Endothelial cell of hepatic sinusoid (primary cell): ENCODE results near the gene RTEL1.

Source experiments
- in situ Hi-C: cut with HindIII; loops from 2 replicates; pipeline ENCODE4 v1.10.0; 2017; ENCODE audit warnings: low sequenced_read_pairs

Gene RTEL1, protein sequence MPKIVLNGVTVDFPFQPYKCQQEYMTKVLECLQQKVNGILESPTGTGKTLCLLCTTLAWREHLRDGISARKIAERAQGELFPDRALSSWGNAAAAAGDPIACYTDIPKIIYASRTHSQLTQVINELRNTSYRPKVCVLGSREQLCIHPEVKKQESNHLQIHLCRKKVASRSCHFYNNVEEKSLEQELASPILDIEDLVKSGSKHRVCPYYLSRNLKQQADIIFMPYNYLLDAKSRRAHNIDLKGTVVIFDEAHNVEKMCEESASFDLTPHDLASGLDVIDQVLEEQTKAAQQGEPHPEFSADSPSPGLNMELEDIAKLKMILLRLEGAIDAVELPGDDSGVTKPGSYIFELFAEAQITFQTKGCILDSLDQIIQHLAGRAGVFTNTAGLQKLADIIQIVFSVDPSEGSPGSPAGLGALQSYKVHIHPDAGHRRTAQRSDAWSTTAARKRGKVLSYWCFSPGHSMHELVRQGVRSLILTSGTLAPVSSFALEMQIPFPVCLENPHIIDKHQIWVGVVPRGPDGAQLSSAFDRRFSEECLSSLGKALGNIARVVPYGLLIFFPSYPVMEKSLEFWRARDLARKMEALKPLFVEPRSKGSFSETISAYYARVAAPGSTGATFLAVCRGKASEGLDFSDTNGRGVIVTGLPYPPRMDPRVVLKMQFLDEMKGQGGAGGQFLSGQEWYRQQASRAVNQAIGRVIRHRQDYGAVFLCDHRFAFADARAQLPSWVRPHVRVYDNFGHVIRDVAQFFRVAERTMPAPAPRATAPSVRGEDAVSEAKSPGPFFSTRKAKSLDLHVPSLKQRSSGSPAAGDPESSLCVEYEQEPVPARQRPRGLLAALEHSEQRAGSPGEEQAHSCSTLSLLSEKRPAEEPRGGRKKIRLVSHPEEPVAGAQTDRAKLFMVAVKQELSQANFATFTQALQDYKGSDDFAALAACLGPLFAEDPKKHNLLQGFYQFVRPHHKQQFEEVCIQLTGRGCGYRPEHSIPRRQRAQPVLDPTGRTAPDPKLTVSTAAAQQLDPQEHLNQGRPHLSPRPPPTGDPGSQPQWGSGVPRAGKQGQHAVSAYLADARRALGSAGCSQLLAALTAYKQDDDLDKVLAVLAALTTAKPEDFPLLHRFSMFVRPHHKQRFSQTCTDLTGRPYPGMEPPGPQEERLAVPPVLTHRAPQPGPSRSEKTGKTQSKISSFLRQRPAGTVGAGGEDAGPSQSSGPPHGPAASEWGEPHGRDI (N-terminal part only)

GRCh38 chr20:63657937-63658748, at the start of gene RTEL1:
RTEL1 (plus strand) TSS chr20:63658312; CDS start chr20:63659403, 1,091 bp downstream.
- in situ Hi-C loops, result no loop called here

GRCh38 chr20:63610581-63611435, 47.3 kb upstream of the RTEL1 start:
- in situ Hi-C loops, result loop anchor here (5.0 kb wide), 2 partner anchors 51 to 74 kb away; partner anchors contain the start of gene PTK6

- in situ Hi-C loops, result loop anchor here (5.0 kb wide), 2 partner anchors 51 to 74 kb away; partner anchors contain the start of gene PTK6
Observed at GRCh38 chr20:63611646-63612045, 46.5 kb upstream of the RTEL1 start.

DNA sequence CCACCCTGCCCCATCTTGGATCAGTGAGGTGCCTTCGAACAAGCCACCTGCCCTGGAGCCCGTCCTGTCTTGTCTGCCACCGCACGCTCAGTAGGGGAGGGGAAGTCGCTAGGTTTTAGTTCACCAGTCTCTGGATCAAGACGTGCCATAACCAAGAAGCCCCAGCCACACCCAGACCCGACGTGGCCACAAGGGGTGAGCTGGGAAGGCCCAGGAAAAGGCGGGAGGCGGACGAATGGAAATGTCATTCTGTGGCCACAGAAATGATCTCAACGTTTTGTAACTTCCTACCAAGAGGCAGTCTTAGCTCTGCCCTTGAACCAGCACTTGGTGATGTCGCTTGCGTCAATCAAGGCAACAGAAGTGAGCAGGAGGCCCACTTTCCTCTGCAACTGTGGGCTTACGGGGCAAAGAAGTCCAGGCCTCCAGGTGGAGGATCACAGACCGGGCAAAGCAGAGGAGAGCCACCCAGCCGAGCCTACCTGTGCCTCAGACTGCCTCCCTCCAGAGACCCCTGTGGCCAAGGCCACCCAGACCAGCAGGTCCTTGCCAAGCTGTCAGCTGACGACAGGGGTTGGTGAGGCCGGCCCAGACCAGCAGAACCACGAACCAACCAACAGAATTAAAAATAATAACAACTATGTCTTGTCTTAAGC, 45.7 kb upstream of the RTEL1 start:
- in situ Hi-C loops, result loop anchor here (5.0 kb wide), 2 partner anchors 50 to 75 kb away; partner anchors contain the start of gene PTK6

DNA sequence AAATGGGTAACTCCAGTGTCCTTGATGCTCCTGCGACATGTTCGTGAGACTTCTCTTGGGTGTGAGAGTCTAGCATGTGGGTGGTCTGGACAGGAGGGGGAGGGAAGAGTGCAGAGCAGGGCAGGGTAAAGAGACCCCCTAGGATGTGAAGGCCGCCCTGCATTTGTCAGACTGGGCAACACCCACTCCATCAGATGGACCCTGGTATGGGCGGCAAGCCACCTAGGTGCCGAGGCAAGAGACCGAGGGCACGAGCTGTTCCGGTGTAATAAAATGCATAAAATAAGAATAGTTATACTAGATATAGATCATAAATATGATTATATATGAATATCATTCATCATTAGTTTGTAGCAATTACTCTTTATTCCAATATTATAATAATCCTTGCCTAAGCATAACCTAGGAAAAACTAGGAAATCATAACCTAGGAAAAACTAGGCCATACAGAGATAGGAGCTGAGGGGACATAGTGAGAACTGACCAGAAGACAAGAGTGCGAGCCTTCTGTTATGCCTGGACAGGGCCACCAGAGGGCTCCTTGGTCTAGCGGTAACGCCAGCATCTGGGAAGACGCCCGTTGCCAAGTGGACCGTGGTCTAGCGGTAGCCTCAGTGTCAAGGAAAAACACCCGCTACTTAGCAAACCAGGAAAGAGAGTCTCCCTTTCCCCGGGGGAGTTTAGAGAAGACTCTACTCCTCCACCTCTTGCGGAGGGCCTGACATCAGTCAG, 44.1 kb upstream of the RTEL1 start:
- in situ Hi-C loops, result loop anchor here (5.0 kb wide), 2 partner anchors 48 to 77 kb away; partner anchors contain the start of gene PTK6

DNA sequence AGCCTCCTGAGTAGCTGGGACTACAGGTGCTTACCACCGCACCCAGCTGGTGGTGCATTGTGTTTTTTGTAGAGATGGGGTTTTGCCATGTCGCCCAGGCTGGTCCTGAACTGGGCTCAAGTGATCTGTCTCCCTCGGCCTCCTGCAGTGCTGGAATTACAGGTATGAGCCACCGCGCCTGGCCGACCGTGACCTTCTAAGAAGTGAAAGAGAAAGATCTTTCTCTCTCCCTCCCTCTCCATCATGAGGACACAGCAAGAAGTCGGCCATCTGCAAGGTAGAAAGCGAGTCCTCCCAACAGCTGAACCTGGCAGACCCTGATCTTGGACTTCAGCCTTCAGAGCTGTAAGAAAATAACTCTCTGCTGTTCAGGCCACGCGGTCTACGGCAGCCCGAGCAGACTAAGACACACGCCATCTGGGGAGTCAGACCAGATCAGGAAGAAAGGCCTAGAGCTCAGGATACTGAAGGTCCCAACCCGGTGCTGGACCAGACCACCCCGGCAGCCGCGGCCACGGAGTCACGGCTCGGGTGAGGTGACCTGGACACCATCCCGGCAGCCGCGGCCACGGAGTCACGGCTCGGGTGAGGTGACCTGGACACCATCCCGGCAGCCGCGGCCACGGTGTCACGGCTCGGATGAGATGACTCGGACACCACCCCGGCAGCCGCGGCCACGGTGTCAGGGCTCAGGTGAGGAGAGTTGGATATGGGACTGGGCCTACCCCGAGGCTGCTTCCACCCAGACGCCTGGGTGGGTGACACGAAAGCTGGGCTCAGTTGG, 40.8 kb upstream of the RTEL1 start:
- in situ Hi-C loops, result no loop called here

GRCh38 chr20:63617876-63618265, 40.2 kb upstream of the RTEL1 start:
- in situ Hi-C loops, result no loop called here

- in situ Hi-C loops, result no loop called here
Observed at GRCh38 chr20:63618291-63618980, 39.7 kb upstream of the RTEL1 start.

DNA sequence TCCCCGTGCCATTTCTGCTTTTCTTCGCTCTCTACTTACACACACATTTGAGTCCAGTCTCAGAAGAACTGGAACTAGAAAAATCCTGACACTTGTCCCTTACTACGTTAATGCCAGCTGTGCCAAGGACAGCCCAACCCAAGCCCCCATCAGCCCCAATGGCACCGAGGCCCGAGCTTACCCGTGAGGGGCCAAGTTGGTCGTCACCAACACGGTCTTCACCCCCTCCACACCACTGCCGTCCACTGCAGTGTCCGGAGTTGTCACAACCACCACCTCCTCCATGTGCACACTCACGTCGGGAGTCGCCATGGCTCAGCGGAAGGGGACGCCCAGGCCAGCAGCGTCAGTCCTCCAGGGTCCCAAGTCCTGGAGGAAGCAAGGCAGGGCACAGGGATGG, 39.0 kb upstream of the RTEL1 start:
- in situ Hi-C loops, result no loop called here

DNA sequence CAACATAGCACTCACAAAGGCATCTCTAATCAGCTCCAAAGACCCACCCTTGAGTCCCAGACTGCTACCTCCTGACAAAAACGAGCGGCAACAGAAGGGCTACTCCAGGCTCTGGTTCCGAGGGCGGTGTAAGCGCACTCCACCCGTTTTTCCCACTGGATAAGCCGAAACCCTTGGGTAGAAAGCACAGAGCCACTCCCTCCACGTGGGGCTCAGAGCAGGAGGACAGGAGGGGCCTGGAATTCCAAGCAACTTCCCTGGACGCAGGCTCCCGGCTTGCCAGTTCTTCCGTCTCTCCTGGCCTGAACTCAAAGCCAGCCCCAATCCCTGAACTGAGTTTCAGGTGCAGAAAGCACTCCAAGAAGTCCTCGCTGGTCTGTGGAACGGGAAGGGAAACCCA, 38.6 kb upstream of the RTEL1 start:
- in situ Hi-C loops, result no loop called here

DNA sequence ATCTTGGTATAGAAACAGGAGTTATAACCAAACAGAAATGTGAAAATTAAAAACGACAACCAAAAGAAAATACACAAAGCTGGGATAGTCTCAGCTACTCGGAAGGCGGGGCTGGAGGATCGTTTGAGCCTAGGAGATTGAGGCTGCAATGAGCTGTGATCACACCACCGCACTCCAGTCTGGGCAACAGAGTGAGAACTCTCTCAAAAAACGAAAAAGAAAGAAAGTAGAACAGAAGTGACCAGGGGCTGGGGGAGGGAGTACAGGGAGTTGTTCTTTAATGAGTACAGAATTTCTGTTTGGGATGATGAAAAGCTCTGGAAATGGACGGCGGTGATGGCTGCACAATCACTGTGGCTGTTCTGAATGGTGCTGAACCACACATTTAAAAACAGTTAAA, 37.1 kb upstream of the RTEL1 start:
- in situ Hi-C loops, result no loop called here

- in situ Hi-C loops, result no loop called here
Observed at GRCh38 chr20:63622096-63622495, 36.0 kb upstream of the RTEL1 start.

GRCh38 chr20:63622732-63623131, 35.4 kb upstream of the RTEL1 start:
- in situ Hi-C loops, result no loop called here

DNA sequence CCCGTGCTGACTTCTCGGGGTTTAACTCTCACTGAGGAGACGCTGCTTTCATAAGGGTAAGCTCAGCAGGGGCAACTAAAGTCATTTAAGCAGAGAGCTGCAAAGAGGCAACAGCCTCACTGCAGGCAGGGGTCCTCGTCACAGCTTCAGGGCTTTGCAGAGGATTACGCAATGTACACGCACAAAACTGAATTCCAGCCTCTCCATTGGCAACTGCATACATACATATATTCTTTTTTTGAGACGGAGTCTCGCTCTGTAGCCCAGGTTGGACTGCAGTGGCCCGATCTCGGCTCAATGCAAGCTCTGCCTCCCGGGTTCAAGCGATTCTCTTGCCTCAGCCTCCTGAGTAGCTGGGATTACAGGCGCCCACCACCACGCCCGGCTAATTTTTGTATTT, 33.6 kb upstream of the RTEL1 start:
- in situ Hi-C loops, result no loop called here

GRCh38 chr20:63625771-63626423, 32.2 kb upstream of the RTEL1 start:
- in situ Hi-C loops, result no loop called here
